Stimulated activated CD8-positive, alpha-beta memory T cell treated with anti-CD3 and anti-CD28 coated beads, Interleukin-12 subunit alpha, Interleukin-12 subunit beta, amount 100 ng/mL, for 4 hours (primary cell): ENCODE data around the gene SLC30A2.

Experiments
- DNase-seq: peaks from one replicate; pipeline ENCODE4 v3.0.0-alpha.2; 2020; ENCODE audit warnings: low read depth

Gene SLC30A2

GRCh38 chr1:26021647-26022403 lies 24.1 kb downstream of the SLC30A2 start, which contains the start of gene EXTL1:
Gene EXTL1 (plus strand): TSS chr1:26021775. CDS start chr1:26022647, 872 bp downstream.
- no peak for DNase-seq

GRCh38 chr1:26020941-26021646 lies 24.8 kb downstream of the SLC30A2 start:
- DNase-seq = no peak

- no peak for DNase-seq
Observed at GRCh38 chr1:26020330-26020768, 25.6 kb downstream of the SLC30A2 start.

GRCh38 chr1:26019641-26020315 lies 26.1 kb downstream of the SLC30A2 start:
- no peak for DNase-seq

GRCh38 chr1:26017606-26018005 lies 28.3 kb downstream of the SLC30A2 start:
- DNase-seq = no peak

- DNase-seq = no peak
Observed at GRCh38 chr1:26016953-26017545, 28.9 kb downstream of the SLC30A2 start.

GRCh38 chr1:26016258-26016952 lies 29.5 kb downstream of the SLC30A2 start:
- no peak for DNase-seq

- DNase-seq = no peak
Observed at GRCh38 chr1:26015358-26015757, 30.6 kb downstream of the SLC30A2 start.

- no peak for DNase-seq
Observed at GRCh38 chr1:26014179-26014578, 31.7 kb downstream of the SLC30A2 start.

- no peak for DNase-seq
Observed at GRCh38 chr1:26012864-26013263, 33.1 kb downstream of the SLC30A2 start.

GRCh38 chr1:26010825-26011224 lies 35.1 kb downstream of the SLC30A2 start:
- DNase-seq = no peak

- DNase-seq = no peak
Observed at GRCh38 chr1:26009796-26010447, 36.0 kb downstream of the SLC30A2 start.

GRCh38 chr1:26006710-26007109 lies 39.2 kb downstream of the SLC30A2 start:
- DNase-seq = no peak

- no peak for DNase-seq
Observed at GRCh38 chr1:26005434-26006105, 40.3 kb downstream of the SLC30A2 start.

GRCh38 chr1:26003756-26004155 lies 42.2 kb downstream of the SLC30A2 start:
- DNase-seq = no peak

GRCh38 chr1:26003262-26003661 lies 42.7 kb downstream of the SLC30A2 start:
- DNase-seq = no peak

GRCh38 chr1:25999041-25999800 lies 46.7 kb downstream of the SLC30A2 start:
- no peak for DNase-seq

- DNase-seq = peak; percentile 90
Observed at GRCh38 chr1:25997828-25998761, 47.8 kb downstream of the SLC30A2 start, which contains the start of gene PAFAH2. Gene PAFAH2 (minus strand): TSS chr1:25998063. CDS start chr1:25990816, 7,247 bp downstream.
